HepG2 (cell line): ENCODE measurements around the gene MYO5B. TPM values are rescaled to one million over a fixed set of nuclear protein-coding genes. Genes with fewer than 3 reads are reported as not detected.
A peak's percentile ranks its signal among the peaks of the same experiment; 100 is the strongest.

Experiments
- ATAC-seq: fragments of 200-7000 bp; cut with Tn5 transposase; 3 replicates; pipeline ENCODE4 v1.9.1; 2020; ENCODE audit warnings: mild to moderate bottlenecking, moderate library complexity
- BruUV-seq: library from RNA; stranded (reverse); fragments of 400-500 nt; replicated peaks from 2 replicates; lab custom pipeline; 2021; lab: Mats Ljungman, UMichigan
- CTCF ChIA-PET: fragments of 300-600 bp; formaldehyde crosslinking; extraction: SDS; loops from one replicate; lab custom pipeline; 2021; ENCODE audit warnings: low total read pairs, inconsistent platforms, low intra/inter-chr PET ratio; lab: Yijun Ruan, JAX
- POLR2A ChIA-PET: fragments of 350-600 bp; sonication (Branson Sonifier 250); formaldehyde crosslinking; loops from one replicate; lab custom pipeline; 2020; ENCODE audit warnings: antibody characterized with exemption, inconsistent platforms; lab: Yijun Ruan, JAX
- DNase-seq: peaks from one replicate; pipeline ENCODE4 v3.0.0-alpha.2; 2015; ENCODE audit warnings: low spot score
- FAIRE-seq: peaks from 3 replicates; lab custom pipeline; 2011; peaks lifted over from hg19 to GRCh38; lab: Jason Lieb, UNC
- H2AFZ ChIP-seq: one replicate; pipeline ENCODE4 v1.6.1; 2011; ENCODE audit warnings: low read length, inconsistent platforms
- H3K27ac ChIP-seq: fragments of 300-600 bp; 3 replicates; pipeline ENCODE4 v1.8.0; 2011; ENCODE audit warnings: mixed run types, mild to moderate bottlenecking, mixed read lengths, low read length, inconsistent platforms; ENCODE audit not compliant: insufficient read depth; ENCODE audit errors: extremely low read length
- H3K27me3 ChIP-seq, 2 experiments: fragments of 200-600 bp in 1 of 2; 2 replicates in 1 of 2; 3 replicates in 1 of 2; pipeline versions ENCODE4 v1.6.0 to v1.8.0; 2011; ENCODE audit warnings: low read length in 2 of 2, mild to moderate bottlenecking in 2 of 2, moderate library complexity in 2 of 2, inconsistent platforms in 1 of 2; ENCODE audit not compliant: insufficient read depth in 2 of 2, control insufficient read depth in 1 of 2
- H3K36me3 ChIP-seq, 2 experiments: fragments of 200-600 bp in 1 of 2; replicated peaks in 1 of 2; 2 replicates in 1 of 2; 3 replicates in 1 of 2; pipeline versions ENCODE4 v1.5.1 to v1.8.0; 2011; ENCODE audit warnings: low read length in 2 of 2, inconsistent platforms in 1 of 2; ENCODE audit not compliant: insufficient read depth in 2 of 2, control insufficient read depth in 1 of 2
- H3K4me1 ChIP-seq: 2 replicates; pipeline ENCODE4 v1.5.1; 2012; ENCODE audit warnings: low read length, inconsistent platforms; ENCODE audit not compliant: insufficient read depth
- H3K4me2 ChIP-seq: 2 replicates; pipeline ENCODE4 v1.6.0; 2011; ENCODE audit warnings: low read depth, low read length, inconsistent platforms
- H3K4me3 ChIP-seq, 3 experiments: fragments of 200-600 bp in 1 of 3; sonication (generic), shearing (Covaris generic) in 1 of 3; replicated peaks in 1 of 3; 2 replicates each; pipeline ENCODE4 v1.5.1; 2011 to 2016; ENCODE audit warnings: low read length in 3 of 3, inconsistent platforms in 2 of 3, low read depth in 2 of 3, mild to moderate bottlenecking in 2 of 3, control low read depth in 1 of 3, mixed read lengths in 1 of 3; ENCODE audit not compliant: insufficient read depth in 1 of 3
- H3K79me2 ChIP-seq: one replicate; pipeline ENCODE4 v1.6.1; 2011; ENCODE audit warnings: low read length, inconsistent platforms; ENCODE audit not compliant: insufficient read depth
- H3K9ac ChIP-seq: 2 replicates; pipeline ENCODE4 v1.6.0; 2011; ENCODE audit warnings: mild to moderate bottlenecking, low read depth, low read length, inconsistent platforms; ENCODE audit not compliant: insufficient read depth
- H3K9me3 ChIP-seq: 2 replicates; pipeline ENCODE4 v1.5.1; 2012; ENCODE audit warnings: mild to moderate bottlenecking, low read length
- H4K20me1 ChIP-seq: 2 replicates; pipeline ENCODE4 v1.6.0; 2011; ENCODE audit warnings: inconsistent platforms, mild to moderate bottlenecking, low read length, moderate library complexity; ENCODE audit not compliant: insufficient read depth
- JUNB ChIP-seq: sonication (generic); formaldehyde crosslinking; IDR thresholded peaks from 2 replicates; pipeline ENCODE4 v1.8.0; 2022; ENCODE audit warnings: missing genetic modification reagents, mild to moderate bottlenecking, borderline replicate concordance
- KDM6A ChIP-seq: IDR thresholded peaks from 2 replicates; pipeline ENCODE4 v1.6.1; 2016; ENCODE audit warnings: low read depth
- MEIS2 ChIP-seq: sonication (generic); formaldehyde crosslinking; IDR thresholded peaks from 2 replicates; pipeline ENCODE4 v1.9.0; 2021; ENCODE audit warnings: mild to moderate bottlenecking, missing genetic modification reagents
- MLLT10 ChIP-seq: sonication (generic); formaldehyde crosslinking; IDR thresholded peaks from 2 replicates; pipeline ENCODE4 v1.4.0; 2020; ENCODE audit warnings: missing genetic modification reagents
- POLR2AphosphoS2 ChIP-seq: IDR thresholded peaks from 2 replicates; pipeline ENCODE4 v1.6.1; 2011; ENCODE audit warnings: low read depth, low read length, improper control_type of control experiment
- PRMT3 ChIP-seq: sonication (generic); formaldehyde crosslinking; IDR thresholded peaks from 2 replicates; pipeline ENCODE4 v1.8.1; 2022; ENCODE audit warnings: low read depth, mild to moderate bottlenecking, moderate library complexity, missing genetic modification reagents, borderline replicate concordance
- RCOR2 ChIP-seq: IDR thresholded peaks from 2 replicates; pipeline ENCODE4 v1.6.1; 2016; ENCODE audit warnings: missing biosample characterization, missing genetic modification reagents
- REL ChIP-seq: sonication (generic); formaldehyde crosslinking; conservative IDR thresholded peaks from 2 replicates; pipeline ENCODE4 v1.8.0; 2022; ENCODE audit warnings: mild to moderate bottlenecking, missing genetic modification reagents, moderate library complexity
- ZMAT3 ChIP-seq: sonication (generic); formaldehyde crosslinking; conservative IDR thresholded peaks from 2 replicates; pipeline ENCODE4 v1.7.0; 2021; ENCODE audit warnings: missing genetic modification reagents
- WGBS: methylation state at CpG from one replicate; pipeline ENCODE4 v1.1.6; 2017; ENCODE audit warnings: low lambda C conversion rate; 5-methylcytosine and 5-hydroxymethylcytosine counted together
- in situ Hi-C: cut with HindIII; loops from 2 replicates; pipeline ENCODE4 v1.10.0; 2017; ENCODE audit warnings: low pct_unique_long_range_greater_than_20kb; ENCODE audit not compliant: extremely low pct_ligation_motif_present
- intact Hi-C: fragments of 100-400 bp; cut with micrococcal nuclease; formaldehyde crosslinking; loops from one replicate; pipeline ENCODE4 v1.10.0; 2022; ENCODE audit not compliant: unreplicated experiment
- polyA plus RNA-seq, 8 experiments: library from polyadenylated mRNA; depleted of rRNA in 3 of 8; stranded (reverse) in 7 of 8; unstranded in 1 of 8; fragments of >200 nt; fragmentation: Illumina TruSeq in 4 of 8; extraction: Trizol in 4 of 8; gene quantifications; 2 replicates each; pipeline versions ENCODE4 v1.2.1 to v1.2.3, GENCODE V29; 2011 to 2016; ENCODE audit warnings: low read depth in 4 of 8, missing spikeins in 1 of 8, mixed read lengths in 1 of 8; ENCODE audit not compliant: insufficient read depth in 1 of 8
- total RNA-seq, 5 experiments: library from RNA; depleted of rRNA; stranded (reverse); fragments of >200 nt; fragmentation: Illumina TruSeq; extraction: Trizol; gene quantifications; 2 replicates each; pipeline ENCODE4 v1.2.3, GENCODE V29; 2016; ENCODE audit warnings: low read depth in 1 of 5
- TF ChIP-seq, protein P1 (sequence below), 2 experiments: fragments of 450-650 bp in 1 of 2; sonication (generic) in 1 of 2; formaldehyde crosslinking; IDR thresholded peaks; 2 replicates each; pipeline versions ENCODE4 v1.5.0 to v1.8.0; 2020 to 2022; ENCODE audit warnings: mild to moderate bottlenecking in 1 of 2, missing genetic modification reagents in 1 of 2
- TF ChIP-seq, protein P2 (sequence below): sonication (generic); formaldehyde crosslinking; IDR thresholded peaks from 2 replicates; pipeline ENCODE4 v1.4.0; 2020; ENCODE audit warnings: missing genetic modification reagents
- TF ChIP-seq, protein P3 (sequence below): sonication (generic); formaldehyde crosslinking; IDR thresholded peaks from 2 replicates; pipeline ENCODE4 v1.4.0; 2020; ENCODE audit warnings: missing genetic modification reagents, borderline replicate concordance
- TF ChIP-seq, protein P4 (sequence below): sonication (generic); formaldehyde crosslinking; IDR thresholded peaks from 2 replicates; pipeline ENCODE4 v1.5.1; 2020; ENCODE audit warnings: missing genetic modification reagents, mild to moderate bottlenecking, borderline replicate concordance

Gene MYO5B
- total and polyA plus RNA-seq, 2 of the 13 experiments (the other 11 are each of a cell fraction or from before 2014, with no cell fraction given) = 13.1 to 24.0 TPM

DNA sequence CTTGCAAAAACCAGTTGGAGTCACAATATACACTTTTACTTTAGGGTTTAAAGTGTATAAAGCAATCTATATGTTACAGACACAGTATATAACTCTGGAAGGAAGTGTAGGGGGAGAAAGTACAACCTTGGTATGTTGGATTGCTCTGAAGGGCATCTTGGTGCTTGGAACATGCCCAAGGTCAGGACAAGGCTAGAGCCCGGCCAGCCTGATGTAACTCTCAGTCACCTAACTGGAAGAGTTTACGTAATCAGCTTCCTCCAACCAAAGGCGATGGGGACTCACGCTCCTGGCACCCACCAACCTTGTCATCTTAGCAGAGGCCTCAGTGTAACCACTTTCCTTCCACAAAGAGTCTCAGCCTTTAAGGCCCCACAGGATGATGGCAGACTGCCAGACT lies 200.5 kb downstream of the MYO5B start:
- in situ Hi-C loops = no loop called here
- BruUV-seq = no TSS peak
- TF ChIP-seq RCOR2 (no peak), KDM6A (no peak)
- TF ChIP-seq, protein P1, sequence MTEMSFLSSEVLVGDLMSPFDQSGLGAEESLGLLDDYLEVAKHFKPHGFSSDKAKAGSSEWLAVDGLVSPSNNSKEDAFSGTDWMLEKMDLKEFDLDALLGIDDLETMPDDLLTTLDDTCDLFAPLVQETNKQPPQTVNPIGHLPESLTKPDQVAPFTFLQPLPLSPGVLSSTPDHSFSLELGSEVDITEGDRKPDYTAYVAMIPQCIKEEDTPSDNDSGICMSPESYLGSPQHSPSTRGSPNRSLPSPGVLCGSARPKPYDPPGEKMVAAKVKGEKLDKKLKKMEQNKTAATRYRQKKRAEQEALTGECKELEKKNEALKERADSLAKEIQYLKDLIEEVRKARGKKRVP (CRISPR knock-in tag; IDR thresholded peaks at IDR 0.05) = peak in 1 of 2 experiments; percentile 30; a peak in 1 of 4 replicates
- TF ChIP-seq, protein P2, sequence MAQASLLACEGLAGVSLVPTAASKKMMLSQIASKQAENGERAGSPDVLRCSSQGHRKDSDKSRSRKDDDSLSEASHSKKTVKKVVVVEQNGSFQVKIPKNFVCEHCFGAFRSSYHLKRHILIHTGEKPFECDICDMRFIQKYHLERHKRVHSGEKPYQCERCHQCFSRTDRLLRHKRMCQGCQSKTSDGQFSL (CRISPR knock-in tag) = no peak
- H3K79me2 ChIP-seq = no peaks in the 10 kb centered on the region
- H3K36me3 ChIP-seq = peaks cover 2 to 4% of the 10 kb centered on the region in 2 experiments; a peak in 2 of 5 replicates
- H3K4me2 ChIP-seq = no peak overlapping the region
- 0 out of 2 replicates have a peak, but pooled peaks cover 4% of the 10 kb centered on the region for H3K4me1 ChIP-seq
- no peak for ATAC-seq
- ChIA-PET CTCF (no interaction called here), POLR2A (no interaction called here)
- DNase-seq = no peak
- H3K9ac ChIP-seq = no peak overlapping the region
- H3K4me3 ChIP-seq = no peak overlapping the region
- intact Hi-C loops = no loop called here
- H3K27ac ChIP-seq = no peak overlapping the region
- no peaks in the 10 kb centered on the region for H3K27me3 ChIP-seq
- no peaks in the 10 kb centered on the region for H3K9me3 ChIP-seq
- H4K20me1 ChIP-seq = no peaks in the 10 kb centered on the region
- no peak for FAIRE-seq
- H2AFZ ChIP-seq = no peak overlapping the region
- 100% methylated on average over 2 of the region's 4 CpGs for WGBS

DNA sequence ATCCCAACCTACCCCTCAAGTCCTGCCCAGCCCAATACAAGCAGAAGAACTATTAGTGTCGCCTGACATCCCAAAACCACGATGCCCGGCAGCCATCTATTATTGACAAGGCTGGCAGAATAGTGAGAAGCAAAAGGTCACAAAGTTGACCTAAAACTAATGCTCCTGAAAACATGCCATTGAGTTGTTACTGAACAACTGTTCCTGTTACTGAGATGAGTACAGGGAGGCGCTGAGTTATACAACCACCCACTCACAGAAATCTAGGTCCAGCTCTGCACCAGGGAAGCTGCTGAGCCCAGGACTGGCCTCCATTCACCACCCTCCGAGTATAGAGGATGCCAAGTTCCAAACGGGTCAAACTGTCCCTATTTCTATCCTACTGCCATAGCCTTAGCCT lies 201.6 kb downstream of the MYO5B start:
- H3K4me2 ChIP-seq = no peak overlapping the region
- H3K4me3 ChIP-seq = no peak overlapping the region
- no TSS peak for BruUV-seq
- DNase-seq (no peak), ATAC-seq (no peak), FAIRE-seq (no peak)
- H3K9ac ChIP-seq = no peak overlapping the region
- intact Hi-C loops = no loop called here
- in situ Hi-C loops = no loop called here
- H3K27me3 ChIP-seq = no peaks in the 10 kb centered on the region
- H3K79me2 ChIP-seq = no peaks in the 10 kb centered on the region
- 0 out of 2 replicates have a peak, but pooled peaks cover 4% of the 10 kb centered on the region for H3K4me1 ChIP-seq
- CTCF ChIA-PET = no interaction called here
- POLR2A ChIA-PET = no interaction called here
- H3K27ac ChIP-seq = no peak overlapping the region
- WGBS = 86% methylated on average over 5 of the region's 6 CpGs
- H2AFZ ChIP-seq = no peak overlapping the region
- peaks cover 2 to 4% of the 10 kb centered on the region in 2 experiments; a peak in 3 of 5 replicates for H3K36me3 ChIP-seq
- TF ChIP-seq, protein P3, sequence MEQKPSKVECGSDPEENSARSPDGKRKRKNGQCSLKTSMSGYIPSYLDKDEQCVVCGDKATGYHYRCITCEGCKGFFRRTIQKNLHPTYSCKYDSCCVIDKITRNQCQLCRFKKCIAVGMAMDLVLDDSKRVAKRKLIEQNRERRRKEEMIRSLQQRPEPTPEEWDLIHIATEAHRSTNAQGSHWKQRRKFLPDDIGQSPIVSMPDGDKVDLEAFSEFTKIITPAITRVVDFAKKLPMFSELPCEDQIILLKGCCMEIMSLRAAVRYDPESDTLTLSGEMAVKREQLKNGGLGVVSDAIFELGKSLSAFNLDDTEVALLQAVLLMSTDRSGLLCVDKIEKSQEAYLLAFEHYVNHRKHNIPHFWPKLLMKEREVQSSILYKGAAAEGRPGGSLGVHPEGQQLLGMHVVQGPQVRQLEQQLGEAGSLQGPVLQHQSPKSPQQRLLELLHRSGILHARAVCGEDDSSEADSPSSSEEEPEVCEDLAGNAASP = no peak
- no peak for TF ChIP-seq POLR2AphosphoS2
- TF ChIP-seq REL = no peak
- TF ChIP-seq PRMT3 (CRISPR knock-in tag) = no peak
- TF ChIP-seq MEIS2 (CRISPR knock-in tag) = no peak
- no peak for TF ChIP-seq ZMAT3 (CRISPR knock-in tag)
- no peak for TF ChIP-seq MLLT10
- no peak for TF ChIP-seq JUNB (CRISPR knock-in tag)
- TF ChIP-seq, protein P4, sequence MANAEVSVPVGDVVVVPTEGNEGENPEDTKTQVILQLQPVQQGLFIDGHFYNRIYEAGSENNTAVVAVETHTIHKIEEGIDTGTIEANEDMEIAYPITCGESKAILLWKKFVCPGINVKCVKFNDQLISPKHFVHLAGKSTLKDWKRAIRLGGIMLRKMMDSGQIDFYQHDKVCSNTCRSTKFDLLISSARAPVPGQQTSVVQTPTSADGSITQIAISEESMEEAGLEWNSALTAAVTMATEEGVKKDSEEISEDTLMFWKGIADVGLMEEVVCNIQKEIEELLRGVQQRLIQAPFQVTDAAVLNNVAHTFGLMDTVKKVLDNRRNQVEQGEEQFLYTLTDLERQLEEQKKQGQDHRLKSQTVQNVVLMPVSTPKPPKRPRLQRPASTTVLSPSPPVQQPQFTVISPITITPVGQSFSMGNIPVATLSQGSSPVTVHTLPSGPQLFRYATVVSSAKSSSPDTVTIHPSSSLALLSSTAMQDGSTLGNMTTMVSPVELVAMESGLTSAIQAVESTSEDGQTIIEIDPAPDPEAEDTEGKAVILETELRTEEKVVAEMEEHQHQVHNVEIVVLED = no peak
- H4K20me1 ChIP-seq = no peaks in the 10 kb centered on the region
- H3K9me3 ChIP-seq = no peaks in the 10 kb centered on the region
